ENCODE results near the gene FKBP5. TPM values are rescaled to one million over a fixed set of nuclear protein-coding genes. Genes with fewer than 3 reads are reported as not detected.
A peak's percentile ranks its signal among the peaks of the same experiment; 100 is the strongest.

Gene FKBP5
- polyA plus RNA-seq, 1 donor from 2014 or later, result 1.2 TPM

DNA sequence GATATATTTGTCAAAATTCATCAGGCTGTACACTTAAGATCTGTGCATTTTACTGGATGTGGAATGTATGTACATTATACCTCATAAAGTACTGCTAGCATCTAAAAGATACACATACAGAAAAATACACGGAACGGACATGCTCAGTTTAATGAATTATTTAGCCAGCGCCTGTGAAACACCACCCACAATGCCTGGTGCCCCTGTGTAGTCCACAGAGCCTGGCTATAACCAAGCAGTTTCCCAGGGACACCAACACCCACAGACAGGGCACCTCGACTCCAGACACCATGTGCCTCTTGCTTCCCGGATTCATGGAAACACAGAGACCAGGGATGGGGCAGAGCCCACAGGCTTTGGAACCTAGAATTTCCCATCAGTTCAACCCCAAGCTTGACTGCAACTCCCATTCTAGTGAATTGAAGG is 30.7 kb upstream of the FKBP5 start:
- peak overlapping the region; percentile 56 for H3K9ac ChIP-seq (ENCODE audit: low read length)

DNA sequence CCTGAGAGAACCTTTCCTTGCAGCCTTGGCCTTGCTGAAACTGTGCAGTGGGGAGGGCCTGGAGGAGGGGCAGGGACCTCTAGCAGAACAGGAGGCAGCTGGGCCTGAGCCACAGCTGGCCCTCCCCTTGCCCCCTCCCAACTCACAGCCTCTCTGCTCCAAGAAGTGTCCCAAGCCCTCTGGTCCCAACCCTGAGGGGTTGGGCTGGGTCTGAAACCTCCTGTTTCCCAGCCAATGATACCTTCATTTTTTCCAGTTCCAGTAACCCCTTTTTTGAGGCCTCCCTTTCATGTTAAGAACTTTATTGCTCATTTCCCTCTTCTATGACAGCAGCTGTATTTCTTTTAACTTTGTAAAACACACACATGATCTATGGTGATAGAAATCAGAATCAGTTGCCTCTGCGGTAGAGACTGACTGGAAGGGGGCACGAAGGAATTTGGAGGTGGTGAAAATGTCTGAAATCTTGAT is 30.2 kb upstream of the FKBP5 start:
- H3K9ac ChIP-seq (ENCODE audit: low read length), result no peak overlapping the region
- no peak overlapping the region for H3K4me2 ChIP-seq (ENCODE audit: low read length)
- H3K27ac ChIP-seq (ENCODE audit: low read length), result no peak overlapping the region
- no peaks in the 10 kb centered on the region for H3K9me2 ChIP-seq (ENCODE audit: insufficient read depth, low read length)
- TF ChIP-seq TAF1 (IDR thresholded peaks at IDR 0.05; ENCODE audit: low read depth) (no peak), RAD21 (conservative IDR thresholded peaks at IDR 0.05) (no peak), POLR2AphosphoS5 (IDR thresholded peaks at IDR 0.05) (no peak), EP300 (conservative IDR thresholded peaks at IDR 0.05; ENCODE audit: poor library complexity, severe bottlenecking) (no peak), MXI1 (conservative IDR thresholded peaks at IDR 0.05; ENCODE audit: poor library complexity, severe bottlenecking) (no peak), SMC3 (conservative IDR thresholded peaks at IDR 0.05; ENCODE audit: poor library complexity) (no peak)
- TF ChIP-seq, protein P1, sequence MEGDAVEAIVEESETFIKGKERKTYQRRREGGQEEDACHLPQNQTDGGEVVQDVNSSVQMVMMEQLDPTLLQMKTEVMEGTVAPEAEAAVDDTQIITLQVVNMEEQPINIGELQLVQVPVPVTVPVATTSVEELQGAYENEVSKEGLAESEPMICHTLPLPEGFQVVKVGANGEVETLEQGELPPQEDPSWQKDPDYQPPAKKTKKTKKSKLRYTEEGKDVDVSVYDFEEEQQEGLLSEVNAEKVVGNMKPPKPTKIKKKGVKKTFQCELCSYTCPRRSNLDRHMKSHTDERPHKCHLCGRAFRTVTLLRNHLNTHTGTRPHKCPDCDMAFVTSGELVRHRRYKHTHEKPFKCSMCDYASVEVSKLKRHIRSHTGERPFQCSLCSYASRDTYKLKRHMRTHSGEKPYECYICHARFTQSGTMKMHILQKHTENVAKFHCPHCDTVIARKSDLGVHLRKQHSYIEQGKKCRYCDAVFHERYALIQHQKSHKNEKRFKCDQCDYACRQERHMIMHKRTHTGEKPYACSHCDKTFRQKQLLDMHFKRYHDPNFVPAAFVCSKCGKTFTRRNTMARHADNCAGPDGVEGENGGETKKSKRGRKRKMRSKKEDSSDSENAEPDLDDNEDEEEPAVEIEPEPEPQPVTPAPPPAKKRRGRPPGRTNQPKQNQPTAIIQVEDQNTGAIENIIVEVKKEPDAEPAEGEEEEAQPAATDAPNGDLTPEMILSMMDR (IDR thresholded peaks at IDR 0.05; ENCODE audit: poor library complexity, severe bottlenecking), result no peak
- H3K36me3 ChIP-seq (ENCODE audit: insufficient read depth, low read length), result no peaks in the 10 kb centered on the region
- no peaks in the 10 kb centered on the region for H3K79me2 ChIP-seq (replicated peaks; ENCODE audit: insufficient read depth, low read length)
- no peaks in the 10 kb centered on the region for H3K9me3 ChIP-seq (ENCODE audit: low read length)
- H4K20me1 ChIP-seq (ENCODE audit: insufficient read depth), result no peaks in the 10 kb centered on the region
- no peak overlapping the region for H2AFZ ChIP-seq (ENCODE audit: low read depth, low read length)
- H3K27me3 ChIP-seq (ENCODE audit: insufficient read depth, low read depth, low read length), result no peaks in the 10 kb centered on the region
- H3K4me3 ChIP-seq (ENCODE audit: low read length), result no peak overlapping the region
- no peaks in the 10 kb centered on the region for H3F3A ChIP-seq (ENCODE audit: insufficient read depth, low read length, poor library complexity, severe bottlenecking)

More for the DNA sequence above, 30.7 kb upstream of the FKBP5 start:
- H3K9me3 ChIP-seq (ENCODE audit: low read length), result no peaks in the 10 kb centered on the region
- no peaks in the 10 kb centered on the region for H3K9me2 ChIP-seq (ENCODE audit: insufficient read depth, low read length)
- H3K4me3 ChIP-seq (ENCODE audit: low read length), result peak overlapping the region; percentile 54
- H3K27me3 ChIP-seq (ENCODE audit: insufficient read depth, low read depth, low read length), result no peaks in the 10 kb centered on the region
- no peak overlapping the region for H2AFZ ChIP-seq (ENCODE audit: low read depth, low read length)
- H3K79me2 ChIP-seq (replicated peaks; ENCODE audit: insufficient read depth, low read length), result no peaks in the 10 kb centered on the region
- TF ChIP-seq RAD21 (conservative IDR thresholded peaks at IDR 0.05) (no peak), POLR2AphosphoS5 (IDR thresholded peaks at IDR 0.05) (no peak)
- H3K27ac ChIP-seq (ENCODE audit: low read length), result peak overlapping the region; percentile 67
- no peaks in the 10 kb centered on the region for H3F3A ChIP-seq (ENCODE audit: insufficient read depth, low read length, poor library complexity, severe bottlenecking)
- no peaks in the 10 kb centered on the region for H4K20me1 ChIP-seq (ENCODE audit: insufficient read depth)
- no peaks in the 10 kb centered on the region for H3K36me3 ChIP-seq (ENCODE audit: insufficient read depth, low read length)
- no peak overlapping the region for H3K4me2 ChIP-seq (ENCODE audit: low read length)

DNA sequence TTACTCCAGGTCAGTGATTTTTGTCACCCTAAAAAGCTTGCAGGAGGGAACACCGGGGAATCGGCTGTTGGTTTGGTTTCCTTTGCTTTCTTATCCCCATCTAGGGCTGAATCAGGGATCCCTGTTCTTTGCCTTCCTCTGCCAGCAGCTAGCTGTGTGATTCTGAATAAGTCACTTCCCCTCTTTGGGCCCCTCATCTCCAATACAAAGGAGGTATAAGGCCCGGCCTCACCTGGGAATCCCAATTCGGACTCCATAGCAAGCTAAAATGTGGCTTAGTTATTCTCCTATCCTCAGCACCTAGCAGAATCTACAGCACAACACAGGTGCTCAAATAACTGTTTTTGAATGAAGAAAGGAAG is 29.6 kb upstream of the FKBP5 start:
- Histone ChIP-seq H3K9me3 (ENCODE audit: low read length) (no peaks in the 10 kb centered on the region), H3K79me2 (replicated peaks; ENCODE audit: insufficient read depth, low read length) (no peaks in the 10 kb centered on the region), H3K27ac (ENCODE audit: low read length) (no peak overlapping the region), H4K20me1 (ENCODE audit: insufficient read depth) (no peaks in the 10 kb centered on the region), H3K9me2 (ENCODE audit: insufficient read depth, low read length) (no peaks in the 10 kb centered on the region), H3K27me3 (ENCODE audit: insufficient read depth, low read depth, low read length) (no peaks in the 10 kb centered on the region), H3K9ac (ENCODE audit: low read length) (no peak overlapping the region), H3K4me2 (ENCODE audit: low read length) (no peak overlapping the region), H3F3A (ENCODE audit: insufficient read depth, low read length, poor library complexity, severe bottlenecking) (no peaks in the 10 kb centered on the region), H3K4me3 (ENCODE audit: low read length) (no peak overlapping the region), H3K36me3 (ENCODE audit: insufficient read depth, low read length) (no peaks in the 10 kb centered on the region), H2AFZ (ENCODE audit: low read depth, low read length) (no peak overlapping the region)
- TF ChIP-seq, protein P1 (IDR thresholded peaks at IDR 0.05; ENCODE audit: poor library complexity, severe bottlenecking), result no peak
- TF ChIP-seq SMC3 (conservative IDR thresholded peaks at IDR 0.05; ENCODE audit: poor library complexity) (no peak), EZH2 (IDR thresholded peaks at IDR 0.05; ENCODE audit: borderline replicate concordance, insufficient read depth, low read length, poor library complexity, severe bottlenecking) (no peak), RAD21 (conservative IDR thresholded peaks at IDR 0.05) (no peak), TAF1 (IDR thresholded peaks at IDR 0.05; ENCODE audit: low read depth) (no peak), MXI1 (conservative IDR thresholded peaks at IDR 0.05; ENCODE audit: poor library complexity, severe bottlenecking) (no peak), EP300 (conservative IDR thresholded peaks at IDR 0.05; ENCODE audit: poor library complexity, severe bottlenecking) (no peak), POLR2AphosphoS5 (IDR thresholded peaks at IDR 0.05) (no peak)
- TF ChIP-seq, protein P2, sequence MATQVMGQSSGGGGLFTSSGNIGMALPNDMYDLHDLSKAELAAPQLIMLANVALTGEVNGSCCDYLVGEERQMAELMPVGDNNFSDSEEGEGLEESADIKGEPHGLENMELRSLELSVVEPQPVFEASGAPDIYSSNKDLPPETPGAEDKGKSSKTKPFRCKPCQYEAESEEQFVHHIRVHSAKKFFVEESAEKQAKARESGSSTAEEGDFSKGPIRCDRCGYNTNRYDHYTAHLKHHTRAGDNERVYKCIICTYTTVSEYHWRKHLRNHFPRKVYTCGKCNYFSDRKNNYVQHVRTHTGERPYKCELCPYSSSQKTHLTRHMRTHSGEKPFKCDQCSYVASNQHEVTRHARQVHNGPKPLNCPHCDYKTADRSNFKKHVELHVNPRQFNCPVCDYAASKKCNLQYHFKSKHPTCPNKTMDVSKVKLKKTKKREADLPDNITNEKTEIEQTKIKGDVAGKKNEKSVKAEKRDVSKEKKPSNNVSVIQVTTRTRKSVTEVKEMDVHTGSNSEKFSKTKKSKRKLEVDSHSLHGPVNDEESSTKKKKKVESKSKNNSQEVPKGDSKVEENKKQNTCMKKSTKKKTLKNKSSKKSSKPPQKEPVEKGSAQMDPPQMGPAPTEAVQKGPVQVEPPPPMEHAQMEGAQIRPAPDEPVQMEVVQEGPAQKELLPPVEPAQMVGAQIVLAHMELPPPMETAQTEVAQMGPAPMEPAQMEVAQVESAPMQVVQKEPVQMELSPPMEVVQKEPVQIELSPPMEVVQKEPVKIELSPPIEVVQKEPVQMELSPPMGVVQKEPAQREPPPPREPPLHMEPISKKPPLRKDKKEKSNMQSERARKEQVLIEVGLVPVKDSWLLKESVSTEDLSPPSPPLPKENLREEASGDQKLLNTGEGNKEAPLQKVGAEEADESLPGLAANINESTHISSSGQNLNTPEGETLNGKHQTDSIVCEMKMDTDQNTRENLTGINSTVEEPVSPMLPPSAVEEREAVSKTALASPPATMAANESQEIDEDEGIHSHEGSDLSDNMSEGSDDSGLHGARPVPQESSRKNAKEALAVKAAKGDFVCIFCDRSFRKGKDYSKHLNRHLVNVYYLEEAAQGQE (IDR thresholded peaks at IDR 0.05; ENCODE audit: borderline replicate concordance), result no peak

All from neural cell (in vitro differentiated cells).